ENCODE data around the gene KLHL17.

DNA sequence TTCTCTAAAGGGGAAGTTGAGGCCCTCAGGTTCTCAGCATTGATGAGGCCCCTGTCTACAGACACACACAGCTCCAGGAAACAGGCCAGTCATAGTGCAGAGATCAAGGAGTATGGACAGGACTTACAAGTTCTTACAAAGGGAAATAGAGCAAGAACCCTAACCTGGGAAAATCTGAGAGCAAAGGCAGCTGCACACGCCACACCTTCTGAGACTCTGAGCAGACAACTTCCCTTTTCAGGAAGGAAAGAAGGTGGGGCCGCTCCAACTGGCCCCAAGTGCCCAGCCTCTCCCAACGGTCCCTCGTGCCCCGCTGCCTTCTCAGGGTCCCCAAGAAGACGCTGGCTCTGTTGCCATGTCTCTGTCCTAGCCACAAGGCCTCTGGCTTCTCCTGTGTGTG, 4.9 kb upstream of the KLHL17 start:
- TF ChIP-seq, protein P1, sequence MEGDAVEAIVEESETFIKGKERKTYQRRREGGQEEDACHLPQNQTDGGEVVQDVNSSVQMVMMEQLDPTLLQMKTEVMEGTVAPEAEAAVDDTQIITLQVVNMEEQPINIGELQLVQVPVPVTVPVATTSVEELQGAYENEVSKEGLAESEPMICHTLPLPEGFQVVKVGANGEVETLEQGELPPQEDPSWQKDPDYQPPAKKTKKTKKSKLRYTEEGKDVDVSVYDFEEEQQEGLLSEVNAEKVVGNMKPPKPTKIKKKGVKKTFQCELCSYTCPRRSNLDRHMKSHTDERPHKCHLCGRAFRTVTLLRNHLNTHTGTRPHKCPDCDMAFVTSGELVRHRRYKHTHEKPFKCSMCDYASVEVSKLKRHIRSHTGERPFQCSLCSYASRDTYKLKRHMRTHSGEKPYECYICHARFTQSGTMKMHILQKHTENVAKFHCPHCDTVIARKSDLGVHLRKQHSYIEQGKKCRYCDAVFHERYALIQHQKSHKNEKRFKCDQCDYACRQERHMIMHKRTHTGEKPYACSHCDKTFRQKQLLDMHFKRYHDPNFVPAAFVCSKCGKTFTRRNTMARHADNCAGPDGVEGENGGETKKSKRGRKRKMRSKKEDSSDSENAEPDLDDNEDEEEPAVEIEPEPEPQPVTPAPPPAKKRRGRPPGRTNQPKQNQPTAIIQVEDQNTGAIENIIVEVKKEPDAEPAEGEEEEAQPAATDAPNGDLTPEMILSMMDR (IDR thresholded peaks at IDR 0.05; ENCODE audit: low read depth, low read length): no peak
- no peak for TF ChIP-seq EZH2phosphoT487 (IDR thresholded peaks at IDR 0.05; ENCODE audit: low read depth)

Measured in OCI-LY3 (cell line).